Brain microvascular endothelial cell (primary cell): ENCODE measurements around the gene ROBO1.

Source experiments
- DNase-seq: peaks from one replicate; pipeline ENCODE4 v3.0.0-alpha.2; 2020
- H3K27ac ChIP-seq: fragments of 250-450 bp; sonication (Bioruptor Pico); 2 replicates; pipeline ENCODE4 v1.5.1; 2020; ENCODE audit warnings: mild to moderate bottlenecking, moderate library complexity
- H3K27me3 ChIP-seq: fragments of 250-450 bp; sonication (Bioruptor Pico); replicated peaks from 2 replicates; pipeline ENCODE4 v1.5.1; 2020; ENCODE audit warnings: mild to moderate bottlenecking
- H3K36me3 ChIP-seq: fragments of 250-450 bp; sonication (Bioruptor Pico); replicated peaks from 2 replicates; pipeline ENCODE4 v1.5.1; 2020; ENCODE audit warnings: mild to moderate bottlenecking
- H3K4me3 ChIP-seq: 2 replicates; pipeline ENCODE4 v1.5.1; 2011; ENCODE audit warnings: low read depth, mild to moderate bottlenecking, control low read depth, low read length, moderate library complexity
- in situ Hi-C: cut with HindIII; loops from 2 replicates; pipeline ENCODE4 v1.10.0; 2017; ENCODE audit warnings: low sequenced_read_pairs, low pct_ligation_motif_present
- TF ChIP-seq, protein P1 (sequence below): IDR thresholded peaks from 2 replicates; pipeline ENCODE4 v1.5.1; 2011; ENCODE audit warnings: low read depth, mild to moderate bottlenecking, moderate library complexity, low read length, control low read depth, inconsistent platforms; ENCODE audit errors: missing control alignments

ROBO1 gene

DNA sequence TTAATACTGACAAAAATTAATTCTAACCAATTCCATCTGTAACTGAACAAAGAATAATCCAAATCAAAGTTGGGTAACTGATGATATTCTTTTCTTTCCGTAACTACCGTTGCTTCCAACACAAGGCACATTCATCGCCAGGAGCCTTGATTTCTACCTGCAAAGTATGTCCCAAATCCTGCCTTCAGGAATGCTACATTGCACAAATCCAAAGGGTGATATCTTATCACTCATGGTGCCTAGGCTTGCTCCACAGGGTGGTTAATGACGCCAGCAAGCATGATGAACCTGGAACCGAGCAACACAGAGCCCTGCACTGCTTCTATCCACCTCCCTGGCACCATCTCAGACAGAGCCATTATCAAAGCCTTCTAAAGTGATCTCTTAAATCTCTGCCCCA lies 772.7 kb downstream of the ROBO1 start:
- Histone ChIP-seq H3K4me3 (no peak overlapping the region), H3K36me3 (no peaks in the 10 kb centered on the region), H3K27me3 (no peaks in the 10 kb centered on the region), H3K27ac (no peak overlapping the region)
- in situ Hi-C loops = no loop called here
- TF ChIP-seq, protein P1, sequence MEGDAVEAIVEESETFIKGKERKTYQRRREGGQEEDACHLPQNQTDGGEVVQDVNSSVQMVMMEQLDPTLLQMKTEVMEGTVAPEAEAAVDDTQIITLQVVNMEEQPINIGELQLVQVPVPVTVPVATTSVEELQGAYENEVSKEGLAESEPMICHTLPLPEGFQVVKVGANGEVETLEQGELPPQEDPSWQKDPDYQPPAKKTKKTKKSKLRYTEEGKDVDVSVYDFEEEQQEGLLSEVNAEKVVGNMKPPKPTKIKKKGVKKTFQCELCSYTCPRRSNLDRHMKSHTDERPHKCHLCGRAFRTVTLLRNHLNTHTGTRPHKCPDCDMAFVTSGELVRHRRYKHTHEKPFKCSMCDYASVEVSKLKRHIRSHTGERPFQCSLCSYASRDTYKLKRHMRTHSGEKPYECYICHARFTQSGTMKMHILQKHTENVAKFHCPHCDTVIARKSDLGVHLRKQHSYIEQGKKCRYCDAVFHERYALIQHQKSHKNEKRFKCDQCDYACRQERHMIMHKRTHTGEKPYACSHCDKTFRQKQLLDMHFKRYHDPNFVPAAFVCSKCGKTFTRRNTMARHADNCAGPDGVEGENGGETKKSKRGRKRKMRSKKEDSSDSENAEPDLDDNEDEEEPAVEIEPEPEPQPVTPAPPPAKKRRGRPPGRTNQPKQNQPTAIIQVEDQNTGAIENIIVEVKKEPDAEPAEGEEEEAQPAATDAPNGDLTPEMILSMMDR = no peak
- DNase-seq = no peak

DNA sequence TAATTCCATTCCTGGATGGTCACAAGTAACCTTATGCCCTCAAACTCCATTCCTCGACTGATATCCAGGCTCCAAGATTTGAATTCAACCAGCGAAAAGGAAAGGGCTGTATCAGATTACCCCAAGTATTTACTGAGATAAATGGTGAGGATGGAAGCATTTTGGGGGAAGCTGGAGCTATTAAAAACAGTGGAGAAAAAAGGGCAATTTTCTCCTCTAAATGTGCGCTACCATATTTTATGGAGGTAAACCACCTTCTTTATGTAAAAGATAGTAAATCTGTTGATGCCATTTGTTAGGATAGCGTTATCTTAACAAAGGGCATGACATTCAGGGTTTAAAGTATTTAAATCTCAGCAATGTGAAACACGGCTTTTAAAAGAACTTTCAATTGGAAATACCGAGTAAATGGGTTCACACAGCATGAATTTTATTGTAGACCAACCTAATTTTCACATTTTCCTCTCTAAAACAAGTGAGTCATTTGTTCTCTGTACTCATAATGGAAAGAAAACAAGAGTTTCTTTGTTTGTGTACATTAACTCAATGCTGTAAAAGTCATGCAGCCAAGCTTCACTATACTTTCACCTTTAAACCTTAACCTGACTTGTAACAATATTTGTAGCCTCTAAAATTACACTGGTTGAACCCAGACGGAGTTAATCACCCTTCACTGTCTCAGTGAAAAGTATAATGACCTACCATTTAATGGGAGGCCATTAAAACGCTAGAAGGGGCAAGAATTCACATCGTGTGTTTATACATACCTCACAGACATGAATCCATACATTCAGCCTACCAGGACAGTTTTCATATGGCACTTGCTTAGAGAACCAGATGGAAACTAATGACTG lies 773.4 kb downstream of the ROBO1 start:
- Histone ChIP-seq H3K27me3 (no peaks in the 10 kb centered on the region), H3K4me3 (no peak overlapping the region), H3K27ac (peak overlapping the region; percentile 14), H3K36me3 (no peaks in the 10 kb centered on the region)
- TF ChIP-seq, protein P1 = no peak
- in situ Hi-C loops = no loop called here
- DNase-seq = peak; percentile 22

GRCh38 chr3:78993375-78993774 lies 774.4 kb downstream of the ROBO1 start:
- Histone ChIP-seq H3K27ac (no peak overlapping the region), H3K4me3 (no peak overlapping the region), H3K36me3 (no peaks in the 10 kb centered on the region), H3K27me3 (no peaks in the 10 kb centered on the region)
- in situ Hi-C loops = no loop called here
- TF ChIP-seq, protein P1 = no peak
- no peak for DNase-seq

- Histone ChIP-seq H3K27ac (no peak overlapping the region), H3K36me3 (no peaks in the 10 kb centered on the region), H3K27me3 (no peaks in the 10 kb centered on the region), H3K4me3 (no peak overlapping the region)
- TF ChIP-seq, protein P1 = no peak
- in situ Hi-C loops = no loop called here
- no peak for DNase-seq
These were observed 775.0 kb downstream of the ROBO1 start for GRCh38 chr3:78992830-78993229.

- DNase-seq = no peak
- Histone ChIP-seq H3K27me3 (no peaks in the 10 kb centered on the region), H3K4me3 (no peak overlapping the region), H3K27ac (no peak overlapping the region), H3K36me3 (no peaks in the 10 kb centered on the region)
- TF ChIP-seq, protein P1 = no peak
- in situ Hi-C loops = no loop called here
These were observed 775.4 kb downstream of the ROBO1 start for GRCh38 chr3:78992400-78992799.

DNA sequence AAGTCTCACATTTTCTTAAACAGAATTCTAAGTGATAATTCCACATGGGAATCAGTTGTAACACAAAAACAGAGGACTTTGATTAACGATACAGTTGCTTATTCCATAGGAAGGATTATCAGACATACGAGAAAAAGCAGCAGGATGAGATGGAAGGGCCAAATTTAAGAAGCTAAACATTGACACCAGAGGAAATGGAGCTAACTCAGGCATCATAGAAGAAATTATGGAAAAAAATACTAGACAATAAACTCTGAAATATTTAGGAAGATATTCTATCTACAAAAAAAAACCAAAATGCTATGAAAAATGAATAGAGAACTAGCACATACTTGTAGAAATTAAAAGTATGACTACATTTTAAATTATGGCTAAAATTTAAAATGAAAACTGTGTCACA lies 776.1 kb downstream of the ROBO1 start:
- no peak for DNase-seq
- TF ChIP-seq, protein P1 = no peak
- in situ Hi-C loops = no loop called here
- H3K27ac ChIP-seq = no peak overlapping the region
- no peaks in the 10 kb centered on the region for H3K36me3 ChIP-seq
- no peaks in the 10 kb centered on the region for H3K27me3 ChIP-seq
- no peak overlapping the region for H3K4me3 ChIP-seq
